Lower leg skin (tissue), 3 donors: ENCODE measurements around the gene ST7.

Experiments
- POLR2A ChIP-seq, 2 donors: fragments of 450-650 bp; IDR thresholded peaks; one replicate each; pipeline ENCODE4 v1.6.1; 2016 to 2017; ENCODE audit warnings: antibody characterized with exemption in 2 of 2, mild to moderate bottlenecking in 1 of 2, moderate library complexity in 1 of 2
- TF ChIP-seq, protein P1 (sequence below), 3 donors: fragments of 450-650 bp; IDR thresholded peaks; one replicate each; pipeline ENCODE4 v1.5.1; 2016; ENCODE audit warnings: antibody characterized with exemption in 3 of 3, mild to moderate bottlenecking in 3 of 3, moderate library complexity in 2 of 3

DNA sequence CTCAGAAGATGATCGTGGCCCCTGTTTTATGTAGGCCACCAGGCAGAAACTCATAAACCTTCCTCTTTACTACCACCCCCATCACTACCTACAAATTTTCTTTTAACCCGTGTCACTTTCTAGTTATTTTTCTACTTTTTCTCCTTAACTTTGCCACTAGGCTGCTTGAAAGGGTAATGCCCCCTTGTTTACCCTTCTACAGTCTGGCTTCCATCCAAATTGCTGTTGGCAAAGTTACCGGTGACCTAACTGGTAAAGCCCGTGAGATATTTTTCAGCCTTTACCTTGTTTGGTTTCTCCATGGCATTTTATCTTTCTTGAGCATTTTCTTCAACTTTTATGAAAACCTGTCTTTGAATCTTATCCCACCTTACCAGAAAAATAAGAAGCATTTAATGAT, 216.6 kb downstream of the ST7 start:
- TF ChIP-seq, protein P1, sequence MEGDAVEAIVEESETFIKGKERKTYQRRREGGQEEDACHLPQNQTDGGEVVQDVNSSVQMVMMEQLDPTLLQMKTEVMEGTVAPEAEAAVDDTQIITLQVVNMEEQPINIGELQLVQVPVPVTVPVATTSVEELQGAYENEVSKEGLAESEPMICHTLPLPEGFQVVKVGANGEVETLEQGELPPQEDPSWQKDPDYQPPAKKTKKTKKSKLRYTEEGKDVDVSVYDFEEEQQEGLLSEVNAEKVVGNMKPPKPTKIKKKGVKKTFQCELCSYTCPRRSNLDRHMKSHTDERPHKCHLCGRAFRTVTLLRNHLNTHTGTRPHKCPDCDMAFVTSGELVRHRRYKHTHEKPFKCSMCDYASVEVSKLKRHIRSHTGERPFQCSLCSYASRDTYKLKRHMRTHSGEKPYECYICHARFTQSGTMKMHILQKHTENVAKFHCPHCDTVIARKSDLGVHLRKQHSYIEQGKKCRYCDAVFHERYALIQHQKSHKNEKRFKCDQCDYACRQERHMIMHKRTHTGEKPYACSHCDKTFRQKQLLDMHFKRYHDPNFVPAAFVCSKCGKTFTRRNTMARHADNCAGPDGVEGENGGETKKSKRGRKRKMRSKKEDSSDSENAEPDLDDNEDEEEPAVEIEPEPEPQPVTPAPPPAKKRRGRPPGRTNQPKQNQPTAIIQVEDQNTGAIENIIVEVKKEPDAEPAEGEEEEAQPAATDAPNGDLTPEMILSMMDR (IDR thresholded peaks at IDR 0.05), result no peak
- TF ChIP-seq POLR2A (IDR thresholded peaks at IDR 0.05), result no peak
